GM23338 (cell line): ENCODE data around the gene AP4S1. TPM values are rescaled to one million over a fixed set of nuclear protein-coding genes. Genes with fewer than 3 reads are reported as not detected.
A peak's percentile ranks its signal among the peaks of the same experiment; 100 is the strongest.

ENCODE experiments used
- ATAC-seq: fragments of 200-7000 bp; cut with Tn5 transposase; 3 replicates; pipeline ENCODE4 v1.9.1; 2020
- DNase-seq: peaks from one replicate; pipeline ENCODE4 v3.0.0-alpha.2; 2015; ENCODE audit warnings: low spot score
- H2AFZ ChIP-seq: fragments of 200-600 bp; sonication (generic); 2 replicates; pipeline ENCODE4 v1.8.0; 2016; ENCODE audit warnings: antibody characterized with exemption, mild to moderate bottlenecking, moderate library complexity
- H3F3A ChIP-seq: fragments of 200-600 bp; sonication (generic); replicated peaks from 2 replicates; pipeline ENCODE4 v1.8.0; 2017; ENCODE audit warnings: antibody characterized with exemption, mixed run types, low read depth
- H3K27ac ChIP-seq: fragments of 200-600 bp; sonication (generic); 2 replicates; pipeline ENCODE4 v1.6.1; 2016; ENCODE audit warnings: low read depth
- H3K27me3 ChIP-seq: fragments of 200-600 bp; sonication (generic); 2 replicates; pipeline ENCODE4 v1.8.0; 2016; ENCODE audit warnings: mild to moderate bottlenecking, mixed run types, moderate library complexity; ENCODE audit not compliant: insufficient read depth
- H3K36me3 ChIP-seq: fragments of 200-600 bp; sonication (generic); 2 replicates; pipeline ENCODE4 v1.8.0; 2016; ENCODE audit warnings: mild to moderate bottlenecking; ENCODE audit not compliant: insufficient read depth
- H3K4me1 ChIP-seq: fragments of 200-600 bp; sonication (generic); 2 replicates; pipeline ENCODE4 v1.8.0; 2016; ENCODE audit warnings: mild to moderate bottlenecking, moderate library complexity; ENCODE audit not compliant: insufficient read depth
- H3K4me2 ChIP-seq: fragments of 200-600 bp; sonication (generic); 2 replicates; pipeline ENCODE4 v1.7.1; 2017; ENCODE audit warnings: mixed run types
- H3K4me3 ChIP-seq: fragments of 200-600 bp; sonication (generic); 2 replicates; pipeline ENCODE4 v1.6.1; 2016; ENCODE audit warnings: mixed run types
- H3K79me2 ChIP-seq: fragments of 200-600 bp; sonication (generic); replicated peaks from 2 replicates; pipeline ENCODE4 v1.8.0; 2017; ENCODE audit warnings: mild to moderate bottlenecking; ENCODE audit not compliant: insufficient read depth
- H3K9me2 ChIP-seq: fragments of 200-600 bp; sonication (generic); 2 replicates; pipeline ENCODE4 v1.8.0; 2017; ENCODE audit not compliant: insufficient read depth
- H4K20me1 ChIP-seq: fragments of 200-600 bp; sonication (generic); replicated peaks from 2 replicates; pipeline ENCODE4 v1.8.0; 2017; ENCODE audit warnings: mild to moderate bottlenecking; ENCODE audit not compliant: insufficient read depth
- H3K27ac Mint-ChIP-seq: 2 replicates; pipeline ENCODE4 v1.8.0; 2020; ENCODE audit warnings: inconsistent platforms, mild to moderate bottlenecking, moderate library complexity, mixed read lengths
- H3K27me3 Mint-ChIP-seq: 3 replicates; pipeline ENCODE4 v1.8.0; 2022; ENCODE audit warnings: low read depth, mild to moderate bottlenecking, moderate library complexity, mixed read lengths, inconsistent platforms; ENCODE audit not compliant: insufficient read depth, poor library complexity
- H3K36me3 Mint-ChIP-seq: 3 replicates; pipeline ENCODE4 v1.8.0; 2021; ENCODE audit warnings: low read depth, mild to moderate bottlenecking, inconsistent platforms, moderate library complexity, mixed read lengths
- H3K4me1 Mint-ChIP-seq: 3 replicates; pipeline ENCODE4 v1.8.0; 2020; ENCODE audit warnings: mild to moderate bottlenecking, inconsistent platforms, mixed read lengths
- H3K4me3 Mint-ChIP-seq: 3 replicates; pipeline ENCODE4 v1.8.0; 2021; ENCODE audit warnings: moderate library complexity, mild to moderate bottlenecking, inconsistent platforms, mixed read lengths
- H3K9me3 Mint-ChIP-seq: 3 replicates; pipeline ENCODE4 v1.8.0; 2020; ENCODE audit warnings: moderate library complexity, mild to moderate bottlenecking, inconsistent platforms, mixed read lengths
- CREB1 ChIP-seq: fragments of 250-450 bp; sonication (Bioruptor Pico); IDR thresholded peaks from 2 replicates; pipeline ENCODE4 v1.5.0; 2020; ENCODE audit warnings: low read depth, mild to moderate bottlenecking, moderate library complexity
- POLR2AphosphoS5 ChIP-seq: IDR thresholded peaks from 2 replicates; pipeline ENCODE4 v1.6.1; 2016; ENCODE audit warnings: antibody characterized with exemption, low read depth
- STAT1 ChIP-seq: IDR thresholded peaks from one replicate; pipeline ENCODE4 v1.6.1; 2016; ENCODE audit warnings: antibody characterized with exemption; ENCODE audit not compliant: unreplicated experiment
- ZNF331 ChIP-seq: fragments of 250-450 bp; sonication (Bioruptor Pico); IDR thresholded peaks from 2 replicates; pipeline ENCODE4 v1.5.0; 2020; ENCODE audit warnings: low read depth, mild to moderate bottlenecking, moderate library complexity
- polyA plus RNA-seq: library from polyadenylated mRNA; unstranded; fragments of >200 nt; fragmentation: Nextera tagmentation; extraction: Ambion mirVana; gene quantifications from 2 replicates; pipeline ENCODE4 v1.2.1, GENCODE V29; 2016
- total RNA-seq: library from RNA; depleted of rRNA; stranded (reverse); fragments of >200 nt; shearing (Covaris generic); gene quantifications from 2 replicates; pipeline ENCODE4 v1.2.3, GENCODE V29; 2014
- TF ChIP-seq, protein P1 (sequence below): fragments of 250-450 bp; sonication (Bioruptor Pico); IDR thresholded peaks from 2 replicates; pipeline ENCODE4 v1.5.0; 2020; ENCODE audit warnings: mild to moderate bottlenecking, moderate library complexity
- TF ChIP-seq, protein P2 (sequence below): IDR thresholded peaks from 2 replicates; pipeline ENCODE4 v1.6.1; 2016; ENCODE audit warnings: antibody characterized with exemption

AP4S1 gene
- total and polyA plus RNA-seq, 2 experiments from 2014 or later: 13.4 to 15.7 TPM

GRCh38 chr14:31021576-31021949 is 3.9 kb upstream of the AP4S1 start (continued):
- TF ChIP-seq, protein P1, sequence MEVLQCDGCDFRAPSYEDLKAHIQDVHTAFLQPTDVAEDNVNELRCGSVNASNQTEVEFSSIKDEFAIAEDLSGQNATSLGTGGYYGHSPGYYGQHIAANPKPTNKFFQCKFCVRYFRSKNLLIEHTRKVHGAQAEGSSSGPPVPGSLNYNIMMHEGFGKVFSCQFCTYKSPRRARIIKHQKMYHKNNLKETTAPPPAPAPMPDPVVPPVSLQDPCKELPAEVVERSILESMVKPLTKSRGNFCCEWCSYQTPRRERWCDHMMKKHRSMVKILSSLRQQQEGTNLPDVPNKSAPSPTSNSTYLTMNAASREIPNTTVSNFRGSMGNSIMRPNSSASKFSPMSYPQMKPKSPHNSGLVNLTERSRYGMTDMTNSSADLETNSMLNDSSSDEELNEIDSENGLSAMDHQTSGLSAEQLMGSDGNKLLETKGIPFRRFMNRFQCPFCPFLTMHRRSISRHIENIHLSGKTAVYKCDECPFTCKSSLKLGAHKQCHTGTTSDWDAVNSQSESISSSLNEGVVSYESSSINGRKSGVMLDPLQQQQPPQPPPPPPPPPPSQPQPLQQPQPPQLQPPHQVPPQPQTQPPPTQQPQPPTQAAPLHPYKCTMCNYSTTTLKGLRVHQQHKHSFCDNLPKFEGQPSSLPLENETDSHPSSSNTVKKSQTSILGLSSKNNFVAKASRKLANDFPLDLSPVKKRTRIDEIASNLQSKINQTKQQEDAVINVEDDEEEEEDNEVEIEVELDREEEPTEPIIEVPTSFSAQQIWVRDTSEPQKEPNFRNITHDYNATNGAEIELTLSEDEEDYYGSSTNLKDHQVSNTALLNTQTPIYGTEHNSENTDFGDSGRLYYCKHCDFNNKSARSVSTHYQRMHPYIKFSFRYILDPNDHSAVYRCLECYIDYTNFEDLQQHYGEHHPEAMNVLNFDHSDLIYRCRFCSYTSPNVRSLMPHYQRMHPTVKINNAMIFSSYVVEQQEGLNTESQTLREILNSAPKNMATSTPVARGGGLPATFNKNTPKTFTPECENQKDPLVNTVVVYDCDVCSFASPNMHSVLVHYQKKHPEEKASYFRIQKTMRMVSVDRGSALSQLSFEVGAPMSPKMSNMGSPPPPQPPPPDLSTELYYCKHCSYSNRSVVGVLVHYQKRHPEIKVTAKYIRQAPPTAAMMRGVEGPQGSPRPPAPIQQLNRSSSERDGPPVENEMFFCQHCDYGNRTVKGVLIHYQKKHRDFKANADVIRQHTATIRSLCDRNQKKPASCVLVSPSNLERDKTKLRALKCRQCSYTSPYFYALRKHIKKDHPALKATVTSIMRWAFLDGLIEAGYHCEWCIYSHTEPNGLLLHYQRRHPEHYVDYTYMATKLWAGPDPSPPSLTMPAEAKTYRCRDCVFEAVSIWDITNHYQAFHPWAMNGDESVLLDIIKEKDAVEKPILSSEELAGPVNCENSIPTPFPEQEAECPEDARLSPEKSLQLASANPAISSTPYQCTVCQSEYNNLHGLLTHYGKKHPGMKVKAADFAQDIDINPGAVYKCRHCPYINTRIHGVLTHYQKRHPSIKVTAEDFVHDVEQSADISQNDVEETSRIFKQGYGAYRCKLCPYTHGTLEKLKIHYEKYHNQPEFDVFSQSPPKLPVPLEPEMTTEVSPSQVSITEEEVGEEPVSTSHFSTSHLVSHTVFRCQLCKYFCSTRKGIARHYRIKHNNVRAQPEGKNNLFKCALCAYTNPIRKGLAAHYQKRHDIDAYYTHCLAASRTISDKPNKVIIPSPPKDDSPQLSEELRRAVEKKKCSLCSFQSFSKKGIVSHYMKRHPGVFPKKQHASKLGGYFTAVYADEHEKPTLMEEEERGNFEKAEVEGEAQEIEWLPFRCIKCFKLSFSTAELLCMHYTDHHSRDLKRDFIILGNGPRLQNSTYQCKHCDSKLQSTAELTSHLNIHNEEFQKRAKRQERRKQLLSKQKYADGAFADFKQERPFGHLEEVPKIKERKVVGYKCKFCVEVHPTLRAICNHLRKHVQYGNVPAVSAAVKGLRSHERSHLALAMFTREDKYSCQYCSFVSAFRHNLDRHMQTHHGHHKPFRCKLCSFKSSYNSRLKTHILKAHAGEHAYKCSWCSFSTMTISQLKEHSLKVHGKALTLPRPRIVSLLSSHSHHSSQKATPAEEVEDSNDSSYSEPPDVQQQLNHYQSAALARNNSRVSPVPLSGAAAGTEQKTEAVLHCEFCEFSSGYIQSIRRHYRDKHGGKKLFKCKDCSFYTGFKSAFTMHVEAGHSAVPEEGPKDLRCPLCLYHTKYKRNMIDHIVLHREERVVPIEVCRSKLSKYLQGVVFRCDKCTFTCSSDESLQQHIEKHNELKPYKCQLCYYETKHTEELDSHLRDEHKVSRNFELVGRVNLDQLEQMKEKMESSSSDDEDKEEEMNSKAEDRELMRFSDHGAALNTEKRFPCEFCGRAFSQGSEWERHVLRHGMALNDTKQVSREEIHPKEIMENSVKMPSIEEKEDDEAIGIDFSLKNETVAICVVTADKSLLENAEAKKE (CRISPR knock-in tag): no peak
- TF ChIP-seq CREB1 (CRISPR knock-in tag) (no peak), ZNF331 (CRISPR knock-in tag) (no peak)

GRCh38 chr14:31022386-31022785 is 3.1 kb upstream of the AP4S1 start:
- H3K27ac Mint-ChIP-seq: no peak overlapping the region
- Histone ChIP-seq H3K4me2 (no peak overlapping the region), H3F3A (peaks cover 8% of the 10 kb centered on the region), H2AFZ (no peak overlapping the region), H3K79me2 (peaks cover 83% of the 10 kb centered on the region), H3K4me1 (peaks cover 15% of the 10 kb centered on the region; the same call in 1 of the 2 replicates), H3K27me3 (no peaks in the 10 kb centered on the region), H3K9me2 (no peaks in the 10 kb centered on the region), H3K36me3 (no peaks in the 10 kb centered on the region), H3K4me3 (no peak overlapping the region), H4K20me1 (peaks cover 50% of the 10 kb centered on the region), H3K27ac (0 out of 2 replicates have a peak overlapping the region, but pooled peaks have one; percentile 8)
- DNase-seq: no peak
- no peaks in the 10 kb centered on the region; the same call in 2 of the 3 replicates for H3K9me3 Mint-ChIP-seq
- H3K36me3 Mint-ChIP-seq: peaks cover 17% of the 10 kb centered on the region
- H3K27me3 Mint-ChIP-seq: peaks cover 3% of the 10 kb centered on the region
- H3K4me1 Mint-ChIP-seq: peaks cover 29% of the 10 kb centered on the region
- ATAC-seq: no peak
- H3K4me3 Mint-ChIP-seq: no peak overlapping the region
- TF ChIP-seq, protein P1 (CRISPR knock-in tag): no peak
- TF ChIP-seq POLR2AphosphoS5: no peak
- no peak for TF ChIP-seq CREB1 (CRISPR knock-in tag)
- no peak for TF ChIP-seq STAT1
- TF ChIP-seq, protein P2, sequence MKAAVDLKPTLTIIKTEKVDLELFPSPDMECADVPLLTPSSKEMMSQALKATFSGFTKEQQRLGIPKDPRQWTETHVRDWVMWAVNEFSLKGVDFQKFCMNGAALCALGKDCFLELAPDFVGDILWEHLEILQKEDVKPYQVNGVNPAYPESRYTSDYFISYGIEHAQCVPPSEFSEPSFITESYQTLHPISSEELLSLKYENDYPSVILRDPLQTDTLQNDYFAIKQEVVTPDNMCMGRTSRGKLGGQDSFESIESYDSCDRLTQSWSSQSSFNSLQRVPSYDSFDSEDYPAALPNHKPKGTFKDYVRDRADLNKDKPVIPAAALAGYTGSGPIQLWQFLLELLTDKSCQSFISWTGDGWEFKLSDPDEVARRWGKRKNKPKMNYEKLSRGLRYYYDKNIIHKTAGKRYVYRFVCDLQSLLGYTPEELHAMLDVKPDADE: no peak
